T-cell (primary cell): Measurements from ENCODE around the gene HOMER2. TPM values are rescaled to one million over a fixed set of nuclear protein-coding genes. Genes with fewer than 3 reads are reported as not detected.

Source experiments
- ATAC-seq, 4 experiments: fragments of 200-7000 bp in 3 of 4; fragments of 150-1000 bp in 1 of 4; cut with Tn5 transposase; replicated peaks in 1 of 4; 1 replicate in 3 of 4; 2 replicates in 1 of 4; pipeline ENCODE4 v1.10.0; 2021; ENCODE audit warnings: moderate library complexity in 3 of 4, mild to moderate bottlenecking in 2 of 4, moderate number of reproducible peaks in 1 of 4
- CTCF ChIA-PET, 2 donors: fragments of 300-600 bp; sonication (Branson Sonifier 250); formaldehyde crosslinking; loops; one replicate each; lab custom pipeline; 2022; ENCODE audit warnings: antibody characterized with exemption in 2 of 2; lab: Charles Lee
- POLR2A ChIA-PET, 2 donors: fragments of 300-600 bp; sonication (Branson Sonifier 250); formaldehyde crosslinking; loops; one replicate each; lab custom pipeline; 2022; ENCODE audit warnings: antibody characterized with exemption in 2 of 2; lab: Charles Lee
- DNase-seq, 35 experiments: peaks; one replicate each; pipeline versions ENCODE4 v3.0.0 to v3.0.0-alpha.2; 2013 to 2023
- H3K27ac ChIP-seq: one replicate; pipeline ENCODE4 v1.5.1; 2013; ENCODE audit warnings: low read length
- H3K27me3 ChIP-seq, 2 experiments: replicated peaks in 1 of 2; 1 replicate in 1 of 2; 2 replicates in 1 of 2; pipeline versions ENCODE4 v1.6.1 to v1.7.0; 2013; ENCODE audit warnings: low read length in 1 of 2, mixed read lengths in 1 of 2; ENCODE audit not compliant: control insufficient read depth in 2 of 2, insufficient read depth in 2 of 2; ENCODE audit errors: extremely low read depth in 1 of 2
- H3K36me3 ChIP-seq, 2 donors: 1 replicate in 1 of 2; 2 replicates in 1 of 2; pipeline versions ENCODE4 v1.6.1 to v1.7.0; 2013; ENCODE audit warnings: low read length in 1 of 2; ENCODE audit not compliant: control insufficient read depth in 2 of 2, insufficient read depth in 1 of 2; ENCODE audit errors: extremely low read depth in 1 of 2
- H3K4me1 ChIP-seq, 2 experiments: 1 replicate in 1 of 2; 2 replicates in 1 of 2; pipeline versions ENCODE4 v1.6.1 to v1.7.0; 2013; ENCODE audit warnings: low read length in 2 of 2, mixed read lengths in 1 of 2; ENCODE audit not compliant: insufficient read depth in 2 of 2, control insufficient read depth in 1 of 2; ENCODE audit errors: extremely low read depth in 1 of 2
- H3K4me3 ChIP-seq, 2 donors: 1 replicate in 1 of 2; 2 replicates in 1 of 2; pipeline versions ENCODE4 v1.5.1 to v1.7.0; 2013; ENCODE audit warnings: mild to moderate bottlenecking in 2 of 2, low read length in 1 of 2, moderate library complexity in 1 of 2; ENCODE audit not compliant: control insufficient read depth in 1 of 2; ENCODE audit errors: extremely low read depth in 1 of 2
- H3K9me3 ChIP-seq: 2 replicates; pipeline ENCODE4 v1.7.0; 2013
- H3K27ac Mint-ChIP-seq, 2 donors: one replicate each; pipeline ENCODE4 v1.8.0; 2020 to 2021; ENCODE audit warnings: mild to moderate bottlenecking in 2 of 2, mixed read lengths in 2 of 2
- H3K27me3 Mint-ChIP-seq, 2 donors: one replicate each; pipeline ENCODE4 v1.8.0; 2021 to 2022; ENCODE audit warnings: mixed read lengths in 2 of 2
- H3K36me3 Mint-ChIP-seq: one replicate; pipeline ENCODE4 v1.8.0; 2021; ENCODE audit warnings: mixed read lengths
- H3K4me1 Mint-ChIP-seq, 3 donors: one replicate each; pipeline ENCODE4 v1.8.0; 2020 to 2022; ENCODE audit warnings: mixed read lengths in 3 of 3, mild to moderate bottlenecking in 1 of 3
- H3K4me3 Mint-ChIP-seq, 3 donors: one replicate each; pipeline ENCODE4 v1.8.0; 2020 to 2022; ENCODE audit warnings: mild to moderate bottlenecking in 3 of 3, mixed read lengths in 3 of 3, moderate library complexity in 3 of 3
- H3K9me3 Mint-ChIP-seq, 3 donors: one replicate each; pipeline ENCODE4 v1.8.0; 2020 to 2022; ENCODE audit warnings: mixed read lengths in 3 of 3
- WGBS: methylation state at CpG from one replicate; pipeline ENCODE4 v1.1.5; 2013; ENCODE audit warnings: missing lambda C conversion rate; ENCODE audit not compliant: insufficient coverage; 5-methylcytosine and 5-hydroxymethylcytosine counted together
- total RNA-seq, 35 experiments: library from RNA in 6 of 35; stranded (reverse) in 6 of 35; fragments of 120-200 nt in 1 of 35; gene quantifications; one replicate each; pipeline versions ENCODE4 v1.2.1 to v1.2.4 and lab custom pipeline; 2013 to 2026

Gene HOMER2
- total RNA-seq, 5 donors from 2014 or later (not counting 1 experiment from before 2014, with no cell fraction given), result 2.7 to 9.1 (median 7.3) TPM

GRCh38 chr15:82979726-82980125 is 27.2 kb upstream of the HOMER2 start:
- DNase-seq (no peak), ATAC-seq (no peak)
- Histone ChIP-seq H3K4me1 (no peaks in the 10 kb centered on the region), H3K27ac (no peak overlapping the region), H3K36me3 (no peaks in the 10 kb centered on the region), H3K9me3 (no peaks in the 10 kb centered on the region), H3K27me3 (no peaks in the 10 kb centered on the region), H3K4me3 (no peak overlapping the region)
- H3K27me3 Mint-ChIP-seq, result no peaks in the 10 kb centered on the region
- H3K4me1 Mint-ChIP-seq, result peaks cover 0 to 4% (median 1%) of the 10 kb centered on the region in 3 donors
- ChIA-PET CTCF (no interaction called here), POLR2A (no interaction called here)
- peaks cover 6% of the 10 kb centered on the region for H3K36me3 Mint-ChIP-seq
- WGBS, result 92% methylated on average over 1 of the region's 1 CpG
- H3K9me3 Mint-ChIP-seq, result no peaks in the 10 kb centered on the region
- no peak overlapping the region for H3K4me3 Mint-ChIP-seq
- H3K27ac Mint-ChIP-seq, result no peak overlapping the region

GRCh38 chr15:82978438-82978837 is 25.9 kb upstream of the HOMER2 start:
- Histone ChIP-seq H3K4me1 (no peaks in the 10 kb centered on the region), H3K4me3 (no peak overlapping the region), H3K36me3 (no peaks in the 10 kb centered on the region), H3K9me3 (no peaks in the 10 kb centered on the region), H3K27ac (no peak overlapping the region), H3K27me3 (no peaks in the 10 kb centered on the region)
- peaks cover 6% of the 10 kb centered on the region for H3K36me3 Mint-ChIP-seq
- no peak overlapping the region for H3K4me3 Mint-ChIP-seq
- no peak for ATAC-seq
- DNase-seq, result no peak
- H3K4me1 Mint-ChIP-seq, result no peaks in the 10 kb centered on the region
- 90% methylated on average over 2 of the region's 5 CpGs for WGBS
- H3K9me3 Mint-ChIP-seq, result no peaks in the 10 kb centered on the region
- no peaks in the 10 kb centered on the region for H3K27me3 Mint-ChIP-seq
- ChIA-PET POLR2A (no interaction called here), CTCF (no interaction called here)
- H3K27ac Mint-ChIP-seq, result no peak overlapping the region

GRCh38 chr15:82977076-82977475 is 24.6 kb upstream of the HOMER2 start:
- ChIA-PET CTCF (interaction anchor here in 1 of 2 donors (0.7 kb wide), 1 partner anchor 11 kb away, joined by 4 read pairs; no protein-coding TSS in a partner anchor), POLR2A (no interaction called here)
- H3K36me3 Mint-ChIP-seq, result peaks cover 6% of the 10 kb centered on the region
- Histone ChIP-seq H3K27me3 (no peaks in the 10 kb centered on the region), H3K27ac (no peak overlapping the region), H3K36me3 (no peaks in the 10 kb centered on the region), H3K4me1 (no peaks in the 10 kb centered on the region), H3K4me3 (no peak overlapping the region), H3K9me3 (no peaks in the 10 kb centered on the region)
- no peaks in the 10 kb centered on the region for H3K4me1 Mint-ChIP-seq
- no peaks in the 10 kb centered on the region for H3K9me3 Mint-ChIP-seq
- no peak for DNase-seq
- no peaks in the 10 kb centered on the region for H3K27me3 Mint-ChIP-seq
- ATAC-seq, result no peak
- no CpG with 5 or more reads among the region's 1 CpG for WGBS
- no peak overlapping the region for H3K4me3 Mint-ChIP-seq
- H3K27ac Mint-ChIP-seq, result no peak overlapping the region

GRCh38 chr15:82972990-82973389 is 20.5 kb upstream of the HOMER2 start:
- WGBS, result no CpG with 5 or more reads among the region's 1 CpG
- Mint-ChIP-seq H3K36me3 (peaks cover 2% of the 10 kb centered on the region), H3K9me3 (no peaks in the 10 kb centered on the region), H3K27me3 (no peaks in the 10 kb centered on the region), H3K4me1 (no peaks in the 10 kb centered on the region), H3K27ac (no peak overlapping the region), H3K4me3 (no peak overlapping the region)
- Histone ChIP-seq H3K9me3 (no peaks in the 10 kb centered on the region), H3K27ac (no peak overlapping the region), H3K4me1 (no peaks in the 10 kb centered on the region), H3K36me3 (no peaks in the 10 kb centered on the region), H3K4me3 (no peak overlapping the region), H3K27me3 (no peaks in the 10 kb centered on the region)
- DNase-seq, result no peak
- ChIA-PET POLR2A (no interaction called here), CTCF (no interaction called here)
- ATAC-seq, result no peak

GRCh38 chr15:82971218-82971984 is 18.9 kb upstream of the HOMER2 start:
- no peak overlapping the region for H3K4me3 ChIP-seq
- ATAC-seq, result no peak
- no CpG with 5 or more reads among the region's 2 CpGs for WGBS
- no peaks in the 10 kb centered on the region for H3K27me3 ChIP-seq
- no peak for DNase-seq
- POLR2A ChIA-PET, result interaction anchor here in 1 of 2 donors (0.6 kb wide), 1 partner anchor 304 kb away, joined by 5 read pairs; no protein-coding TSS in a partner anchor
- H3K4me1 ChIP-seq, result peaks cover 0 to 3% of the 10 kb centered on the region in 2 experiments
- Mint-ChIP-seq H3K27ac (no peak overlapping the region), H3K36me3 (peaks cover 2% of the 10 kb centered on the region), H3K4me3 (no peak overlapping the region), H3K4me1 (peaks cover 3 to 4% (median 4%) of the 10 kb centered on the region in 3 donors), H3K9me3 (no peaks in the 10 kb centered on the region), H3K27me3 (no peaks in the 10 kb centered on the region)
- CTCF ChIA-PET, result no interaction called here
- no peaks in the 10 kb centered on the region for H3K9me3 ChIP-seq
- H3K36me3 ChIP-seq, result no peaks in the 10 kb centered on the region
- H3K27ac ChIP-seq, result no peak overlapping the region

GRCh38 chr15:82970696-82971095 is 18.2 kb upstream of the HOMER2 start:
- peaks cover 2% of the 10 kb centered on the region for H3K36me3 Mint-ChIP-seq
- no peak overlapping the region for H3K4me3 ChIP-seq
- H3K9me3 Mint-ChIP-seq, result no peaks in the 10 kb centered on the region
- ATAC-seq, result no peak
- no peak overlapping the region for H3K4me3 Mint-ChIP-seq
- H3K36me3 ChIP-seq, result no peaks in the 10 kb centered on the region
- no peak for DNase-seq
- no peaks in the 10 kb centered on the region for H3K9me3 ChIP-seq
- no peaks in the 10 kb centered on the region for H3K27me3 ChIP-seq
- no peak overlapping the region for H3K27ac ChIP-seq
- CTCF ChIA-PET, result no interaction called here
- POLR2A ChIA-PET, result no interaction called here
- no peak overlapping the region for H3K27ac Mint-ChIP-seq
- WGBS, result 100% methylated on average over 1 of the region's 1 CpG
- H3K4me1 ChIP-seq, result peaks cover 0 to 3% of the 10 kb centered on the region in 2 experiments
- H3K4me1 Mint-ChIP-seq, result peaks cover 6 to 11% (median 8%) of the 10 kb centered on the region in 3 donors
- H3K27me3 Mint-ChIP-seq, result no peaks in the 10 kb centered on the region
